Superior temporal gyrus (tissue), 1 donor: Measurements from ENCODE around the gene PFN3.
A peak's percentile ranks its signal among the peaks of the same experiment; 100 is the strongest.

Experiments used
- DNase-seq: peaks from one replicate; pipeline ENCODE4 v3.0.0-alpha.2; 2016; ENCODE audit errors: extremely low spot score

The PFN3 gene

DNA sequence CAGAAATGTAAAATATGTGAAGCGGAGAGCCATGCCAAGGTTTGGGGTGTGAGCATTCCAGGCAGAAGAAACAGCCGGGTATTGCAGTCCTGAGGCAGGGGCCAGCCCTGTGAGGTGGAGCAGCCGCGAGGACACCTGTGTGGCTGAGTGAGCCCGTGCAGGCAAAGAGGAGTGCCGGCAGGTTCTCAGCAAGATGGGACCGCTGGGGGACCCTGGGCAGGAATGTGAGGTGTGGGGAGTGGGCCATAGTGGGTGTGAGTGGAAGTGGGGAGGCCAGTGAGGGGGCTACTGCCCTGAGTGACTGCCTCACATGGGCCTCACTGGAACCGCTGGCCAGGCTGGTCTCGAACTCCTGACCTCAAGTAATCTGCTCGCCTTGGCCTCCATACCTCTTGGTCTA, 38.0 kb upstream of the PFN3 start:
- no peak for DNase-seq

DNA sequence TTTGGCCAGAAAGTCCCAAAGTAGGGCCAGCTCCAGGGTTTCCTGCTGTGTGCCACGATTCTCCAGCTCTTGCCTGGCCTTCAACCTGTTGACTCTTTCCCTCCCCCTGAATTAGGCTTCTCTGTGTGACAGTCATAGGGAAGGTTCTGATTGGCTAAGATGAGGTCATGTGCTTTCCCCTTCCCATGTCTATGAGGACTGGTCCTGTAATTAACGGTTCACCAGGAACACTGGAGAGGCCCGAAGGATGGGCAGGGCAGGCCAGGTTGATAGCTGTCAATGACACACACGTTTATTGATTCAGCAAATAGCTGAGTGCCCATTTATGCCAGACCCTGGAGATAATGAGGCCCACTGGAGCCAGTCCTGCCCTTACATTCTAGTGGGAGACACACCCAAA, 37.2 kb upstream of the PFN3 start:
- DNase-seq = no peak

DNA sequence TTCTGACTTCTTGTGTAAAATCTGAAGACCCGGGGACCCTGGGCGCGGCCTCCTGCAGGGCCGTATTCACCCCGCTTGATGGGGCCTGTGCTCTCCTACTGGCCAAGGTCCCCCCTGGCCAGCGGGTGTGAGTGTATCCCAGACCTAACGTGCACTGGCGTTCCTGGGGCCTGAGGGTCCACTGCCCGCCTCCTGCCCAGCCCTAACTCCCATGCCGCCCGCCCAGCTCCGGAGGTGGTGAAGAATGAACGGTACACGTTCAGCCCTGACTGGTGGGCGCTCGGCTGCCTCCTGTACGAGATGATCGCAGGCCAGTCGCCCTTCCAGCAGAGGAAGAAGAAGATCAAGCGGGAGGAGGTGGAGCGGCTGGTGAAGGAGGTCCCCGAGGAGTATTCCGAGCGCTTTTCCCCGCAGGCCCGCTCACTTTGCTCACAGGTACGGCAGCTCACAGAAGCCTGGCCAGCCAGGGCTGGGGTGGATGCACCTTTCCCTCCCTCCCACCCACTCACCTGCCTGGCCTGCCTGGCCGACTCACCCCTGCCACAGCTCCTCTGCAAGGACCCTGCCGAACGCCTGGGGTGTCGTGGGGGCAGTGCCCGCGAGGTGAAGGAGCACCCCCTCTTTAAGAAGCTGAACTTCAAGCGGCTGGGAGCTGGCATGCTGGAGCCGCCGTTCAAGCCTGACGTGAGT, 35.5 kb upstream of the PFN3 start:
- DNase-seq = no peak

DNA sequence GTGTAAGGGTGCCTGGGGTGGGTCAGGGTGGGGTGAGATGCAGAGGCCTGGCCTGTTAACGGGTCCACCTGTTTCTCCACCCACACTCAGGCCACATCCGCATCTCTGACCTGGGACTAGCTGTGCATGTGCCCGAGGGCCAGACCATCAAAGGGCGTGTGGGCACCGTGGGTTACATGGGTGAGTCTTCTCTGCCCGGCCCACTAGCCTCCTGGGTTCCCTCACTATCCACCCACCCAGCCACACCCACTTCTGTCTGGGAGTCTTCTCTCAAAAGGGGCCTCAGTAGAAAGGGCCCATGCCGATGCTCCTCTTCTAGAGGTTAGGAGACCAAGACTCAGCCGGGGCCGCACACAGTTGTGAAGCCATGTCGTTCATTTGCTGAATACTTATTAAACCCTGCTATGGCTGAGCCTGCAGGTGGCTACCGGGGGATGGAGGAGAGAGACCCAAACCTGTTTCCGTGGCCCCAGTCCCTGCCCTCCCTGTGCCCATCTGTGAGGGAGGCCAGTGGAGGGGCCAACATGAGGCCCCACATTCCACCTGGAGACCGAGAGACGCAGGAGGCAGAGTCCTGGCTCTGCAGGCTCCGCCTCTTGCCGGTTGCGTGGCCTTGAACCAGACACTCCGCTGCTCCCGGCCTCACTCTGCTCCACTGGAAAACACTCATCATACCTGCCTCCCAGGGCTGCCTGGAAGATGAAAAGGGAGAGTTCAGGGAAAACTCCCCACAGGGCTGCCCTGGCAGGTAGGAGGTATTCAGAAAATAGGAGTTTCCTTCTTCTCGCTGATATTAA, 34.7 kb upstream of the PFN3 start:
- DNase-seq = no peak

DNA sequence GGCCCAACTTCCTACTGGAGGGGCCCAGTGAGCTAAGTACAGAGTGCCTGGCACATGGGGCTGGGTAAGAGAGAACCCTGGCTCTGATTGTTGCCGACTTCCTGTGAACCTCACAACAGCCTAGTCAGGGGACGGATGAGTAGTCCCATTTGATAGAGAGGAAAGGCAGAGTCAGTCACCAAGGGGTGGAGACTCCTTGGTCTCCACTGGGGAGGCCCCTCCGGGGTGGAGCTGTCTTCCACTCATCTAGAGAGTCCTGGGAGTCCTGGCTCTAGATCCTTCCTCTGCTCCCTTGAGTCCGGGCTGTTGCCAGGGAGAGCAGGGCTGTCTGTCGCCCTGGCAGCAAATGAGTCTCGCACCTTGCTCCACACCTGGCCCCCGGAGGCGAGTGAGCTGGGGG, 34.0 kb upstream of the PFN3 start:
- DNase-seq = no peak

DNA sequence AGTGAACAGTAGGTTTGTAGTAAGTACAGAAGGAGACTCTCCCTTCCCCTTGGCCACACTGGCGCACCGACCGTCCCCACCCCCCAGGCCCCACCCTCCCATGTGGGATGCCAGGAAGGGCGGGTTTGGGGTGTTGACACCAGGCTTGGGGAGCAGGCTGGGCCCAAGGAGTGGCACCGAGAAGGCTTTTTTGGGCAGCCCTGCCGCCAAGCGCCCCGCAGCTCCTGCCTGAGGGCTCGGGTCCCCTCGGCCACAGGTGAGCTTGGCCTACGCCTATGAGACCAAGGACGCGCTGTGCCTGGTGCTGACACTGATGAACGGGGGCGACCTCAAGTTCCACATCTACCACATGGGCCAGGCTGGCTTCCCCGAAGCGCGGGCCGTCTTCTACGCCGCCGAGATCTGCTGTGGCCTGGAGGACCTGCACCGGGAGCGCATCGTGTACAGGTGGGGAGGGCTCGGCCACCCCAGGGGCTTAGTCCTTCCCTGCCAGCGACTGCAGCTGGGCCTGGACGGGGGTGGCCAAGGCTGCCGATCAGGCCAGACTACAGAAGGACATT, 33.3 kb upstream of the PFN3 start:
- no peak for DNase-seq

DNA sequence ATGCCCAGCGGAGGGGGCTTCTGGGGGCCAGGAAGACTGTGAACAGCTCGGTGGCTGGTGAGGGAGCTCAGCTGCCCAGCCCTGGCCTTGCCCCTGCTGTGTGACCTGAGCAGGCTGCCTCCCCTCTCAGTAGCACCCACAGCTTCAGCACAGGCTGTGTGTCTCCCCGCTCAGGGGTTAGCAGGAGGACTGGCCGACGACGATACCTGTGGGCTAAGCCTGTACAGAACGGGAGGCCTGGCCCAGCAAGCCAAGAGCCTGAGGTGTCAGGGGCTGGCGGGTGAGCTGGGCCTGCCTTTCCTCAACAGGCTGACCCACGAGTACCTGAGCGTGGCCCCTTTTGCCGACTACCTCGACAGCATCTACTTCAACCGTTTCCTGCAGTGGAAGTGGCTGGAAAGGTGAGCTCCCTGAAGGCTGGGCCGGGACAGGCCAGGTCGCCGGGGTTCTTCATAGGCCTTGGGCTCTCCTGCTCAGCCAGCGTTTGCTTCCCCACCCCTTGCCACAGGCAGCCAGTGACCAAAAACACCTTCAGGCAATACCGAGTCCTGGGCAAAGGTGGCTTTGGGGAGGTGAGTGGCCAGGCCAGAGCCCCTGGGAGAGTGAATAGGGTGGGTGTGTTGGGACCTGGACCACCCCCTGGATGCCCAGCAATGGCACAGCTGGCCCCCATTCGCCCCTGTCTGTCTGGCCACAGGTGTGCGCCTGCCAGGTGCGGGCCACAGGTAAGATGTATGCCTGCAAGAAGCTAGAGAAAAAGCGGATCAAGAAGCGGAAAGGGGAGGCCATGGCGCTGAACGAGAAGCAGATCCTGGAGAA, 32.6 kb upstream of the PFN3 start:
- DNase-seq = no peak

DNA sequence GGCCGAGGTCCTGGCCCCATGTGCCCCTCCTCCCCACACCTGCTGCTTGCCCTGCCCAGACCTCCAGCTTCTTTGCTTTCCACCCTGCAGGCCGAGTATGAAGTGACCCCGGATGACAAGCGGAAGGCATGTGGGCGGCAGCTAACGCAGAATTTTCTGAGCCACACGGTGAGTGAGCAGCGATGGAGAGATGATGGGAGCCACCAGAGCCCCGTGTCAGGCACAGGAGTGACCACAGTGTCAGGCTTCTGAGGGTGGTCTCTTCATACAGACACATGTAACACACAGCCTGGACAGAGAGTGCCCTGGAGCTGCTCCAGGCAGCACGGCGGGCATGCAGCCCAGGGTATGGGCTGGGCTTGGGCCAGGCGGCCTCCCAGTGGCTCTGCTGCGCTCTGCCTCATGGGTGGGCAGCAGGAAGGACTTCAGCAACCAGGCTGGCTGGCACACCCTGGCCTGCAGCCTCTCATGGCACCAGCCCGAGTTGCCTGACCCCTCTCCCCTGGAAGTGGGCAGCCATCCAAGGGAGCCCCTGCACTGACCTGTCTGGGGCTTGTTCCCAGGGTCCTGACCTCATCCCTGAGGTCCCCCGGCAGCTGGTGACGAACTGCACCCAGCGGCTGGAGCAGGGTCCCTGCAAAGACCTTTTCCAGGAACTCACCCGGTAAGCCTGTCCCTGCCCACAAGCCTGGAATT, 31.8 kb upstream of the PFN3 start:
- peak; percentile 45 for DNase-seq

DNA sequence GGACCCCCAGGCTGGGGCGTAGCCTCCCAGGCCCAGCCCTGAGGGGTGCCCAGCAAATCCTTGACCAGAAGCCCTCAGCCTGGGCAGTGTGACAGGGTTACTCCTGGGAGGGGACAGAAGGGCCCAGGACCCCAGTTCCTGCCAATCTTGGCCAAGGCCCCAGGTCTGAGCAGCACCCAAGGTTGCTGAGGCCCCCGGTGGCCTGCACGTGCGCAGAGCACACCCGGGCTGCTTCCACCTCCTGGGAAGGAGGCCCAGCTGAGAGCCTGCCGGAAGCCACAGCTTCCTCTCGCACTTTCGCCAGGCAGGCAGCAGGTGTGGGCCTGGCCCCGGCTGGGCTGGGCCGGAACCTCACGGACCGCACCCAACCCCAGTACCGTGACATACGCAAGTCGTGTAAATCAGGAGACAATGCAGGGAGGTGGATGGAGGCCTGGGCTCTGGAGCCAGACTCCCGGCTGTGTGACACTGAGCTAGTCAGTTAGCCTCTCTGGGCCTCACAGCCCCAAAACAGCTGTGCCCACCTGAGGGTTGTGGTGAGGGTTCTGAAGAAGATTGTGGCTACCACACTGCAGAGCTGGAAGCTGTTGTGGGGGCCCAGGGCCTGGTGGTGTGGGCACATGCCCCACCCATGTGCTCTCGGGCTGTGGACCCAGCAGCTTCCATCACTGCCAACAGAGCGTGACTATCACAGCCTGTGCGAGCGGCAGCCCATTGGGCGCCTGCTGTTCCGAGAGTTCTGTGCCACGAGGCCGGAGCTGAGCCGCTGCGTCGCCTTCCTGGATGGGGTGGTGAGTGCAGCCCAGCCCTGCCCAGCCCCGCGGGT, 31.1 kb upstream of the PFN3 start:
- no peak for DNase-seq

DNA sequence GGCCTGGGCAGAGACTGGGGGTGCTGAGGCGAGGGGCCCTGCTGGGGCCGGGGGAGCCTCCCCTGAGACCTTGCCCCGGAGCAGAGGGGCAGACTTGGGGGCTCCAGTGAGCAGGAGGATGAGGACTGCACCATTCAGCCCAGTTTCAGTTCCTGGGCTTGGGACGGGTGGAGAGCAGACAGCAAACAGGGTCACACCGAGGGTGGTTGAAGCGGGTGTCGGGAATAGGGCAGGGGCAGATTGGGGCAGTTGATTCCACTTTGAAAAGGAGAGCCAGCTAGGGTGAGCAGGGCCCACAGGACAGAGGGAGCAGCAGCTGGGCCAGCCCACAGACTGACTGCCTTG, 30.5 kb upstream of the PFN3 start:
- no peak for DNase-seq

DNA sequence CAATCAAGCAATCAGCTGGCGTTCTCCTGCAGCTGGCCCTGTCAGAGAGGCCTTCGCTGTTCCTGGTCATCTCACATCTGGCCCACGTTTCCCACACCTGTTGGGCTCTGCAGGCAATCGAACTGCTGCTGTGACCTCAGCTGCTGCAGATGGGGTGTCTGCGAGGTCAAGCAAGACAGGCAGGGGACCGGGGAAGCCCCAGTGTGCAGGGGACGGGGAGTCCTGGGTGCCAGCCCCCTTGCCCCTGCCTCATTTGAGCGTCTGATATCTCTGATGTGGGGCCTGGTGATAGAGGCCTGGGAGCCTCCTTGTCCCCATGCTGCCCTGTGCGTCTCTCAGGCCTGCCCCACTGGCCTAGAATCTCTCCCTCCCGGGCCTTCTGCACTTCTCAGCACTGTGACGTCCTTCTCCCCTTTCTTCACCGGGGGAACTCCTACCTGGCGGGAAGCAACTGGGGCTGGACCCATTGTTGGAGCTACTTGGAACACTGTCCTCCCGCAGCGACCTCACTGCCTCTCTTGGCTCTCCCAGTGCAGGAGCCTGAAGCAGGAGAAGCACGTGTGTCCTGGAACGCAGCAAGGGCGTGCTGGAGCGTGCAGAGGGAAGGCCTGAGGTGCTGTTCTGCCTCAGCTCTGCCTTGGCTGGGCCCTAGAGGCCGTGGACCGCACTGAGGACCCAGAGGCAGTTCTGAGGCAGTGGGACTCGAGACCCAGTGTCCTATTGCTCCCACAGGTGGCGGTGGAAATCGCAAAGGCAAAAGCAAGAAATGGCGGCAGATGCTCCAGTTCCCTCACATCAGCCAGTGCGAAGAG, 29.9 kb upstream of the PFN3 start:
- no peak for DNase-seq

DNA sequence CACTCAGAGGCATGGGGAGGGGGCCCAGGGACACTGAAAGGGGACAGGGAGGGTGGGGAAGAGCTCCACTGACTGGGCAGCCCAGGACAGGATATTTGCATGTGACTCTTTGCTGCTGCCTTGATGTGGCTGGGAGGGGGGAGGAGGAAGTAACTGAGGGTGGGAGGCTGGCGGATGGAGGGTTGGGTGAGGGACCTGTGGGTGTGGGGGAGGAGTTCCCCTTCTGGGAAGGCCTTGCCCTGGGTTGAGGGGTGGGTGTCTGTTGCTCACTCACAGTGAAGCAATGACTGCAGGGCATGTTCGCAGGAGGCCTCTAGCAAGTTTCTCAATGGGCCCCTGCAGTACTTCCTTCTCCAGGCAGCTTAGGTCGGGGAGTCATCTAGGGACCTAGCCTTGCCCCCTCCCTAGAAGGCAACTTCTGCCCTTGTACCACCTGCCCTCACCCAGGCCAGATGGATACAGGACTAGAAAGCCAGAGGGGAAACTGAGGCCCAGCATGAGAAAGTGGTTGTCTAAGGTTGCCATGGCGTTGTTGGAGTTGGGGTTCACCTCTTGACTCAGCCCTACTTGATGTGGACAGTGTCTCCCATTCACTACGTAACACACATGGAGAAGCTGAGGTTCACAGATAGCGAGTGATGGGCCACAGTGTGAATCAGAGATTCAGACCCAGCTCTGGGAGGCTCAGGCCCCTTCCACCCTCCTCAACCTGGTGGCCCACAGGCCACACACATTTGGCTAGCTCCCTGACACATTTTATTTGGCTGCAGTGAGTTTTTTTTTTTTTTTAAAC, 29.0 kb upstream of the PFN3 start:
- DNase-seq = no peak

DNA sequence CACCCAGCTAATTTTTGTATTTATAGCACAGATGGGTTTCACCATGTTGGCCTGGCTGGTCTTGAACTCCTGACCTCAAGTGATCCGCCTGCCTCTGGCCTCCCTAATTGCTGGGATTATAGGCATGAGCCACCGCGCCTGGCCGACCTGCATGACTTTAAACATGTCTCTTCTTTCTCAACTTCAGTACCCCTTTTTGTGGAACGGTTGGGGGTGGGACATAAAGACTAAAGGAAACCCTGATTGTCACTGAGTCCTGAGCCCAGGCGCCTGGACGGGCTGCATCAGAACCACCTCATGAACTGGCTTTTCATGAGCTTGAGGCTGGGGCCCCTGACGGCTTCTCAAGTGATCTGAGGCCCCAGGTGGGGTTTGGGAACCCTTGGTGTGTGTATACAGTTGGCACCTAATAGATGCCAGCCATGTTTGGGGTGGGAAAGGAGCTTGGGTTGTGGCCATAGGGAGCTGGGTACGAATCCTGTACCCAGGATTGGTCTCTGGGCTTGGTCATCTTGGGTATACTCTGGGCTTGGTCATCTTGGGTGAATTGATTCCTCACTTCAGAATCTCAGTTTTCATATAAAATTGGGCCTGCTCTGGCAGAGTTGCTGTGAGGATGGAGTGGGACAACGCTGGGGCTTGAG, 28.2 kb upstream of the PFN3 start:
- DNase-seq = no peak

DNA sequence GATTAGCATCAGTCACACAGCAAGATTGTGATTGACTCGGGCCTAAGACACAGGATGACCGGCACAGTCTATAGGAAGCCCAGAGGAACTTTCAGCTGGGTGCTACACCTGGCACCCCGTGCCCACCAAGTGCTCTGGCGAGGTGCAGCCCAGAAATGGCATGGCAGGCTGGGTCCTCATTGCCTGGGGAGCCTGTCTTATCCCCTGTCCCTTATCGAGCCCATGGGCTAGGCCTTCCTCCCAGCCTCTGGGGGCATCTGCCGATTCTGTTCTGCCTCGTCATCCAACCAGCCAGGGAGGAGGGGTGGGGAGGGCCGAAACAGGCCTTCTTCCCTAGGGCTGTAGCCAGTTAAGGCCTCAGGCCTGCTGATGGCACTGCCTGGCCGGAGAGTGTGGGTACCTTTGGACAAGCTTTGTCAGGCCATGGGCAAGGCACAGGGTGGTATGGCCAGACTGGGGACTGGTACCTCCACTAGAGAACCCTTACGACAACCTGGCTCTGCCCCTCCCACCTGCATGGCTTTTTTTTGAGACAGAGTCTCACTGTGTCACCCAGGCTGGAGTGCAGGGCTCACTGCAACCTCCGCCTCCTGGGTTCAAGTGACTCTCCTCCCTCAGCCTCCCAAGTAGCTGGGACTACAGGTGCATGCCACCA, 27.6 kb upstream of the PFN3 start:
- DNase-seq = no peak

DNA sequence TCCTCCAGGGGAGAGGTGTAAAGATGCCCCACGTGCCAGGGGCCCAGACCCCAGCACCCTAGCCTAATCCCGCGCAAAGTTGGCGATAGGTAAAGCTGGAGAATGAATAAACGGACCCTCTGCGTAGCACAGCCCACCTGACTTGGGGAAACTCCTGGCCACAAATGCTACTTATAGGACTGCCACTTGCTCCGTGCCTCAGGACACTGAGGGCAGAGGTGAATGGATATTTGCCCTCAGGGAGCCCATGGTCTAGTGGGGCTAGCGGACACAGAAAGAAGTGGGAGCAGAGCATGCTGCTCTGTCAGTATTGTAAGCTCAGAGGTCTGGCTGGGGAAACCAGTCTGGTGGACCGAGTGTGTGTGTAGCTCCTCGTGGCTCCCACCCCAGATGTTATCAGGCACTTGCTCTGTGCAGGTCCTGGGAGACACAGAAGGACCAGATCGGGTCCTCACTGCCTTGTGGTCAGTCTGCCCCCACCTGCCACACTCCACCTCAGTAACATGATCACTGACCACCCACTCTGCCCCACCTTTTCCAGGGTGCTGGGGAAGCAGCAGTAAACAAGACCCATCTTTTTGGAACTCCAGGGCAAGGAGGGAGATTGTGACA, 26.9 kb upstream of the PFN3 start:
- peak; percentile 14 for DNase-seq

DNA sequence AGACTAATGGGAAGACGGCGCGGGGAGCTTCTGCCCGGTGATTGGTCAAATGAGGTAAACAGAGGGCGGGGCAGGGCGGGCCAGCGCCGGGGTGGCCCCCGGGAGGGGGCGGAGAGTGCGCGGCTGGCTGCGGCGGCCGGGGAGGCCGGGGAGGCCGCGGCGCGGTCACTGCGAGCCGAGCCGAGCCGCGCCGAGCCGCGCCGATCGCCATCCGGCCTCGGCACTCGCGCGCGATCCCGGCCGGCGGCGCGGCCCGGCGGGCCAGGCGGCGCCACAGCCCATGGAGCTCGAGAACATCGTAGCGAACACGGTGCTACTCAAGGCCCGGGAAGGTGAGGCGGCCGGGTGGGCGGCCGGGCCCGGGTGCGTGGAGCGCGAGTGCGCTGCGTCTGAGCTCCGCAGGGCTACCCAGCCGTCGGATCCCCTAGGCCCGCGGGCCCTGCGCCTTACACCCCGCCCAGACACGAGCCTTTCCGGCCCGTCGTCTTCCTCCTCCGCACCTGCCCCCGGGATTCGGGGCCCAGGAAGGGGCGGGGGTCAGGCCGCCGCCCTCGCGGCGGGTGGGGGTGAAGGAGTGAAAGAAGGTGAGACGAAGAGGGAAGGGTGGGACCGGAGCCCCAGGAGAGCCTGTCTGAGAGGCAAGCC, 26.2 kb upstream of the PFN3 start, which contains the start of gene GRK6:
TSS of gene GRK6 (plus strand) at position 111 of the 645 bp plus-strand sequence. CDS start at position 281, 170 bp downstream.
- no peak for DNase-seq
